Stimulated activated effector memory CD8-positive, alpha-beta T cell treated with anti-CD3 and anti-CD28 coated beads, Interleukin-12 subunit alpha, Interleukin-12 subunit beta, amount 100 ng/mL, for 72 hours (primary cell): ENCODE results near the gene RUNX2.

Experiments
- ATAC-seq: fragments of 150-1000 bp; cut with Tn5 transposase; 2 replicates; pipeline ENCODE4 v1.10.0; 2021
- DNase-seq, 2 donors: peaks; one replicate each; pipeline ENCODE4 v3.0.0; 2021 to 2022; ENCODE audit warnings: low spot score in 2 of 2
- H3K27ac Mint-ChIP-seq: one replicate; pipeline ENCODE4 v1.8.0; 2022; ENCODE audit warnings: mild to moderate bottlenecking, mixed read lengths
- H3K36me3 Mint-ChIP-seq: one replicate; pipeline ENCODE4 v1.8.0; 2022; ENCODE audit warnings: mild to moderate bottlenecking, mixed read lengths
- H3K4me1 Mint-ChIP-seq: one replicate; pipeline ENCODE4 v1.8.0; 2022; ENCODE audit warnings: mixed read lengths
- H3K4me3 Mint-ChIP-seq: one replicate; pipeline ENCODE4 v1.8.0; 2022; ENCODE audit warnings: mild to moderate bottlenecking, mixed read lengths
- H3K9me3 Mint-ChIP-seq: one replicate; pipeline ENCODE4 v1.8.0; 2022; ENCODE audit warnings: mixed read lengths

Gene RUNX2

DNA sequence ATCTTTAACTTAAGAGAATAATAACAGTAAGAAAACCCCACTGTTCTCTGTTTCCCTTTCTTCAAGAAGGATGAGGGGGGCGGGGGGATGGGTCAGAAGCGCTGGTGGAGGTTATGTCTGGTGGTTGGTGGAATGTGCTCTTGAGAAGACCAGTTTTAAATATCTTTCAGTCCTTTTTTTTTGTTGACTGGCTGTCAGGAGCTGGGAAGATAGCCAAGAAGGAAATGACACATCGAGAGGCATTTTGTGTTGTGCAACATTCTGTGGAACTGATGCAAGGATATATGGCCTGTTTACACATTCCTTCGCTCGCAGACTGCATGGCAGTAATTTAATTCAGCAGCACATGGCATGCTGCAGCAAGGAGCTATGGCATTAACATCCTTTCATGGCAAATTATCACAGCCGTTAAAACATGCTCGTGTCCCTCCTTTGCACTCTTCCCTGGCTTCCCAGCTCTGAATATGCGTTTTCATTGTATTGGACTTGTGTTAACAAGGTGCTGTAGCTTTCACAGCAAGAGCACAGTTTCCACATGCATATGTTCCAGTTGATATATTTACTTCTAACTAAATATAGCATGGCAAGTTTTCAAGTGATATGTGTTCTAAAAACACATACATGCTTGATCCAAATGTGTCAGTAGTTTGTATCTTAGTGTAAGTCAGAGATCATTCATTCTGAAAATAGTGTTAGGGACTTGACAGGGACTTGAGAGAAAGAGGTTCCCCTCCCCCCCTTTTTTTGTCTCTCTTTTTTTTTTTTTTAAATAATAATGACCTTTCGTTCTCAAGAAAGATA is 117.8 kb downstream of the RUNX2 start:
- peak overlapping the region; percentile 55 for H3K4me3 Mint-ChIP-seq
- peaks cover 92% of the 10 kb centered on the region for H3K4me1 Mint-ChIP-seq
- DNase-seq = no peak
- H3K9me3 Mint-ChIP-seq = no peaks in the 10 kb centered on the region
- ATAC-seq = peak; percentile 57
- H3K27ac Mint-ChIP-seq = peak overlapping the region; percentile 91
- H3K36me3 Mint-ChIP-seq = peaks cover 98% of the 10 kb centered on the region

DNA sequence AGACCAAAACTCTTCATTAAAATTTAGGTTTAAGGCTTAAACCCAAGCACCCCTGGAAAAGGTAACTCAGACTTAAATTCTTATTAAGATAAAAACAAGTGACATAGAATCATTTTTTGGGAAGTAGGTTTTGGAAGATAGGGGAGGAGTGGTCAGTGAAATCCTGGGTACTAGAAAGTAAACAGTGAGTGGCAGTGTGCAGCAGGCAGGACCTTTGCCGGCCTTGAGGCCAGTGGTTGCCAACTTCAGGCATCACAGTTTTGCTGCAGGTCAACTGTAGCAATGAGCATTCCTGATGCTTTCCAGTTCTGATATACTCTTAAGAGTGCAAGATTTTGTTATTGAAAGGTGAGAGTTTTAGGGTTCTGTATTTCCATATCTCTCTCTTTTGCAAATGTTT is 118.9 kb downstream of the RUNX2 start:
- ATAC-seq (no peak), DNase-seq (no peak)
- H3K4me3 Mint-ChIP-seq = no peak overlapping the region
- no peak overlapping the region for H3K27ac Mint-ChIP-seq
- peaks cover 98% of the 10 kb centered on the region for H3K36me3 Mint-ChIP-seq
- H3K9me3 Mint-ChIP-seq = no peaks in the 10 kb centered on the region
- H3K4me1 Mint-ChIP-seq = peaks cover 93% of the 10 kb centered on the region

DNA sequence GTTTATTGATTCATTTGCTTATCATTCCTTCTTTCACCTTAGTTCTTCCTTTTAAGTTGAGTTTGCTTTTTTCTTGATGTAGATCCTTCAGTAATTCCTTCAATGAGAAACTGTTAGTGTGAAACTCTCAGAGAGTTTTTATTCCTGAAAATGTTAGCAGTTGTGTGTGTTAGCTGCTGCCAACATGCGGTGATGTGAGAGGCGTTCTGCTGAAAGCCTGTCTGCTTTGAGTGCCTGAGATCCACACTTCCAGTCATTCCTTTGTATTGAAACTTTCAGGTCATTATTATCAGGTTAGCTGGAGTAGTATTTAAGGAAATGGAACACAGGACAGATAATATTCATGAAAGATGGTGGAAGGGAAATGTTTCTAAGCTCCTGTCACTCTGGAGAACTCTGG is 119.6 kb downstream of the RUNX2 start:
- Mint-ChIP-seq H3K4me1 (peaks cover 92% of the 10 kb centered on the region), H3K36me3 (peaks cover 97% of the 10 kb centered on the region), H3K4me3 (peak overlapping the region; percentile 56), H3K27ac (peak overlapping the region; percentile 86), H3K9me3 (no peaks in the 10 kb centered on the region)
- no peak for DNase-seq
- ATAC-seq = no peak

DNA sequence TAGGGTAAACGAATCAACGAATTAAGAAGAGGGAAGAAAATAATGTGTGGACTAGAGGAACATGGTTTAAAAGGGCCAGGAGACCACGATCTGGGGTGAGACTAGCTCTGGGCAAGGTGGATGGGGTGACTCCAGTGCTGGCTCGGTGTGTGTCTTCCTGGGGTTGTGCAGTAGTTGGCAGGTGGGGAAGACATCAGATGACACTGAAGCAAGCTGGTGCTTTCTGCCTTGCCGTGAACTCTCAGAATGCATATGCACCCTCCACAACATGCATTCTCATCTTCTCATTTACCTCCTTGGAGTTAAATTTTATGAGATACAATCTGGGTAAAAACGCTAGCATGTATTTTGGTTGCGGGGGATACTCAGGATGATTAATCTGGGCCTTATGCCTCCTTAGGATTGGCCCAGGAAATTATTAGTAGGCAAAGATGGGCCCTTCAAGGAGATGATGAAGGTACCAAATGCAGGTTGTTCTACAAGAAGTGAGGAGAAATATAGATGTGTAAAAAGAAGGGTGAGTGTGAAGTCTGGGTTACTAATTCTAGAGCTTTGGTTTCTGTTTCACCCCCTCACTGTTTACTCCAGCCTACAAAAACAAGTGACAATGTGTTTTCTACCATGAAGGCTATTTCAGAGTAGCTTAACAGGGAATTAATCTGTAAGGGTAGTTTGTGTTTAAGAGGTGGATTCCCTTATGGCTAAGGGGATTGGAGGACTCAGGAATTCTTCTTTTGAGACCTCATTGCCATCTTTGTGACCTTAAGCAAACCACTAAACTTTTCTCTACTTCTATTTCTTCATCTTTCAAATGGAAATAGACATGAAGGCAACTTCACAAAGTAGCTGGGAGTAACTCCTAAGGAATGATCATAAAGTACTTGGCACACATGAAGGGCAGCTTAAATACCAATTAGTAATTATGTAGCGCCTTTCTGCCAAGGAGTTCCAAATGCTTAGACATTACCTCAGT is 120.6 kb downstream of the RUNX2 start:
- Mint-ChIP-seq H3K4me1 (peaks cover 92% of the 10 kb centered on the region), H3K27ac (peak overlapping the region; percentile 86), H3K36me3 (peaks cover 87% of the 10 kb centered on the region), H3K9me3 (no peaks in the 10 kb centered on the region), H3K4me3 (peak overlapping the region; percentile 56)
- ATAC-seq = peak; percentile 81
- DNase-seq = no peak

DNA sequence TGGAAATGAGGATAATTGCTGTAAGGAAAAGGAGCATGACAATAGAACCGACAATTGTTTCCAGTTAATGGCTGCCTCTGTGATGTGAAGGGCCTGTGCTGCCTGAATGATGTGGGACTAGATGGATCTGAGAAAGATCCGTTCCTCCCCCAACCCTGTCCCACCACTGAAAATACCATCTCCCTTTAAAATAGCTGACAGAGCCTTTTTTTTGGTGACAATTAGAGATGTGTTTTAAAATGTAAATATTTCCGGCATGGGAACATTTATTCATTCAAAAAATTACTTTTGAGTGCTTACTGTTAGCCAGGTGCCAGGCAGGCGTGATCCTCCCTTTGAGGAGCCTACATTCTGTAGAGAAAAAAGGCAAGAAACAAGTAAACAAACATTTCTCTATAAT is 122.0 kb downstream of the RUNX2 start:
- peak overlapping the region; percentile 14 for H3K27ac Mint-ChIP-seq
- H3K36me3 Mint-ChIP-seq = peaks cover 73% of the 10 kb centered on the region
- ATAC-seq (no peak), DNase-seq (no peak)
- H3K4me3 Mint-ChIP-seq = peak overlapping the region; percentile 14
- H3K4me1 Mint-ChIP-seq = peaks cover 92% of the 10 kb centered on the region
- H3K9me3 Mint-ChIP-seq = no peaks in the 10 kb centered on the region

DNA sequence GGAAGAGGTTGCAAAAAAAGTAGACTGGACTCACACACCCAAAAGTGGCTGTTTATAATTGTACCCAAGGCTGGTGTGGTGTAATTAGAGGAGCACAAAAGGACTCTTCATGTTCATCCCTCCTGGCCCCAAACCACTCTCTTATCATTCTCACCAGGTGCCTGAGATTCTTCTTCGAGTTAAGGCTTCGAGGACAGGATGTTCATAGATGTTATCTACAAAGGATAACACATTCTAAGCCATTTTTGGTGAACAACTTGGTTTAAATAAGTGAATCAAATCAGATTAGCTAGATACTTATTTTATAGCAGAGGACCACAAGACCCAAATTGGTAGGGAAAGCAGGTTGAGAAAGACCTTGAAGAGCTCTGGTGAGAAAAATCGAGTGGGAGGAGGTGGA is 122.7 kb downstream of the RUNX2 start:
- Mint-ChIP-seq H3K36me3 (peaks cover 66% of the 10 kb centered on the region), H3K9me3 (no peaks in the 10 kb centered on the region), H3K4me1 (peaks cover 85% of the 10 kb centered on the region), H3K27ac (peak overlapping the region; percentile 14), H3K4me3 (peak overlapping the region; percentile 14)
- no peak for DNase-seq
- no peak for ATAC-seq

DNA sequence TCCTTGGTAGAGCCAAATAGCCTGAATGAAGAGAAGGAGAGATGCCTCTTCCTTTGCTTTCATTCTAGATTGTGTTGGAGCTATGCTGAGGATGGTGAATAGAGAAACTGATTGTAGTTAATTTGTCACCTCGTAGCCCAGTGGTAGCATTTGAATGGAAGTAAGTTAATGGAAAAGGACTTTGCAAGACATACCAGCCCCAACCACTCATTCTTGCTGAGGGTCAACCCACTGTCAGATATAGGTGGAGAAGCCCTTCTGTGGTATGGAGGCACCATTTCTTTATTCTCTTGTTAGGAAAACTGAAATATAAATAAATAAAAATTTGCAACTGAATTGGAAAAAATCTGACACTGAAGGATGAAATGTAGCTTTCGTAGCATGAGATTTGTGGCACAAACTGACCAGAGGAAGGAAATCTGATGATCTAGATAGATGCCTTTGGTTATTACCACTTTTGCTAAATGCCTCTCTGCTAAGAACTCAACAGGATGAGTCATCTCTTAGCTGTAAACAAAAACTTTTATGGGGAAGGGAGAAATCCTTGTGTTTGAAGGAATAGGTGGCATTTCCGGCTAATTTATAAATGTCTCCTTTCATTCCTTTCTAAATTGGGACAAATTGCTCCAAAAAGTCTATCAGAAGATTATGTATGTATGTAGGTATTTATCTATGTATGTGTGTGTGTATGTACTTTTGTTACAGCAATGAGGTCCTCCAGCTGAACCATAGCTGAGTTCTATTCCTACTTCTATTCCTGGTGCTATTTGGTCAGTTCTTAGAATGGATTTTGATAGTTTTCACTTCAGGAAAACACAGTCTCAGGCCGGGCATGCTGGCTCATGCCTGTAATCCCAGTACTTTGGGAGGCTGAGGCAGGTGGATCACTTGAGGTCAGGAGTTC is 126.1 kb downstream of the RUNX2 start:
- H3K9me3 Mint-ChIP-seq = no peaks in the 10 kb centered on the region
- H3K4me1 Mint-ChIP-seq = peaks cover 65% of the 10 kb centered on the region
- no peak for DNase-seq
- peak overlapping the region; percentile 35 for H3K27ac Mint-ChIP-seq
- H3K36me3 Mint-ChIP-seq = peaks cover 33% of the 10 kb centered on the region
- peak; percentile 57 for ATAC-seq
- H3K4me3 Mint-ChIP-seq = no peak overlapping the region

DNA sequence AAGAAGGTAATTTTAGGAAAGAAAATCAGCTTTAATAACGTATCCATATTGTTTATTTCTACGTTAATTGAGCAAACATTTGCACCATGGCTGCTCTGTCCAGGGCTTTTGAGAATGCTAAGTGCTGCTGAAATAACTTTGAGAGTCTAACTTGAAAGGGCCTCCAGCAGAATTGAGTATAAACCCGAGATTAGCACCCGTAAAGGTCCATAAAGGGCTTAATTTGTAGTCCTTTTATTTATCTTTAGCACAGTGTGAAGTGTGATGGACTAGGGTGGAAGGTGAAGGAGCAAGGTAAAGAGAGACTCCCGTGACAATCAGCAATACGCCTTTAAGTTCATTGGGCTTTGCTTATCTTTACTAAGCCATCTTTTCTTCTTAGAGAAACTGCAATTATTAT is 127.3 kb downstream of the RUNX2 start:
- ATAC-seq (no peak), DNase-seq (no peak)
- Mint-ChIP-seq H3K9me3 (no peaks in the 10 kb centered on the region), H3K27ac (no peak overlapping the region), H3K4me1 (peaks cover 57% of the 10 kb centered on the region), H3K36me3 (peaks cover 22% of the 10 kb centered on the region), H3K4me3 (no peak overlapping the region)

DNA sequence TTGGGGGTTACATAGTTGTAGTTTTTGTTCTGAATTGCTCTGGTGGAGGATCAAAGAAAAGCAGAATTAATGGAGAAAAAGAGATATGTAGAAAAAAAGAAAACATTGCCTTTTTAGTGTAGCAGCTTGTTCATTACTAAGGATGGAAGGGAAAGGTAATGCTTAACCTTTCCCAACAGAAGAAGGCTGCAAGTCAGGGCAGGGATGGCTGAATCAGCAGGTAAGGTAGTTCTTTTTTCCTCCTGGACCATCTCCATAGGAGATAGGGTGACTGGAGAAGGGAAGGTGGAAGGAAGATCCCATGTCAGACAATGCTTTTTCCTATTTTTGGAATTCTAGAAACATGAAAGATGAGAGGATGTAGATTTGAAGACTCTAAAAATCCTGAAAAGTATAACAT is 129.0 kb downstream of the RUNX2 start:
- no peak overlapping the region for H3K27ac Mint-ChIP-seq
- peaks cover 5% of the 10 kb centered on the region for H3K36me3 Mint-ChIP-seq
- peaks cover 39% of the 10 kb centered on the region for H3K4me1 Mint-ChIP-seq
- no peaks in the 10 kb centered on the region for H3K9me3 Mint-ChIP-seq
- no peak for DNase-seq
- no peak for ATAC-seq
- H3K4me3 Mint-ChIP-seq = no peak overlapping the region

DNA sequence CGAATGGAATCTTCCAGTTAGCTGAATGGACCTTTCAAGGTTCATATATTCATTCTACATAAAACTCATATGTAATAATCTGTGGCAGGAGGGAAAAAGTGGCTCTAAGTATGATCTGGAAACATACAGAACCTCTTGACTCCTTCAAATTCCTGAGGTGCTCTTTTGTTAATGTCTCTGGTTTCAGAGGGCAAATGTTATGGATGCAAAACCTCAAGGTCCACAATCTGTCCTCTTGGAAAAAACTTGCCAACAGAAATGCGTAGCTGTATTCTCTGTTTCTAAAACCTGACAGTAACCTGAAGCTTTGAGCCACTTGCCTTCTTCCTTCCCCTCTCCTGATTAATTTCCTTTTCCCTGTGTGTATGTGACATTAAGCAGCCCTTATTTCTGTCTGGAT is 130.5 kb downstream of the RUNX2 start:
- Mint-ChIP-seq H3K4me3 (no peak overlapping the region), H3K4me1 (peaks cover 27% of the 10 kb centered on the region), H3K9me3 (no peaks in the 10 kb centered on the region), H3K36me3 (peaks cover 9% of the 10 kb centered on the region), H3K27ac (no peak overlapping the region)
- DNase-seq = no peak
- ATAC-seq = no peak

DNA sequence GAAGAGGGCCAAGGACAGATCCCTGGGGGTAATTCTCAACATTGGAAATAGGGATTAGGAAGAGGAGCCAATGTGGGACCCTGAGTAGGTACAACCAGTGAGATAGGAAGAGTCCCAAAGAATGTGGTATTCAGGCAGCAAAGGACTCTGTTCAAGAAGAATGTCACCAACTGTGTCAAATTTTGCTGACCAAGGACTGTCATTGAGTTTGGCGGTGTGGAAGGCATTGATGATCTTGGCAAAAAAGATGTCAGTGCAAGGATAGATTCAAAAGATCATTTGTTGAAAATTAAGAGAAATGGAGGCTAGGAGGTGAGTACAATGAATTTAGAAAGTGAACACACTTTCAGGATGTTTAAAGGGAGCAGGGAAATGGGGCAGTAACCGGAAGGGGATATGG is 132.0 kb downstream of the RUNX2 start:
- Mint-ChIP-seq H3K4me3 (no peak overlapping the region), H3K27ac (no peak overlapping the region), H3K9me3 (no peaks in the 10 kb centered on the region), H3K36me3 (peaks cover 15% of the 10 kb centered on the region), H3K4me1 (peaks cover 15% of the 10 kb centered on the region)
- ATAC-seq (no peak), DNase-seq (no peak)

DNA sequence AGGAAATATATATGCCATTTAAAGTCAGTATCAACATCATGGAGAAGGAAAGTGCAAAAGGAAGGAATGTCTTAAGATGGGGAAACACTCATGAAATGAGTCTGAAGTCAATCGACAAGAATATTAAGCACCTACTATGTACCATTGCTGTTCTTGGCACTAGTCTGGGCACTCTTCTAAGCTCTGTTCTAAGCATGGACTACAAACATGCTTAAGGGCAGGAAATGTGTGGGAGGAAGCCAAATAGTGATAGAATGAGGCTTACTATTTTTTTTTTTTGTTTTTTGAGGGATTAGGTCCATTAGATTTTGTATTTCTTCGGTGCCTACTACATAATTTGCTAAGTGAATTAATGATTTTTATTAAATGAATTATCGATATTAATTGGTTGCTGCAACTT is 133.4 kb downstream of the RUNX2 start:
- DNase-seq (no peak), ATAC-seq (peak; percentile 66)
- H3K36me3 Mint-ChIP-seq = peaks cover 27% of the 10 kb centered on the region
- H3K27ac Mint-ChIP-seq = no peak overlapping the region
- no peaks in the 10 kb centered on the region for H3K9me3 Mint-ChIP-seq
- H3K4me1 Mint-ChIP-seq = peaks cover 13% of the 10 kb centered on the region
- no peak overlapping the region for H3K4me3 Mint-ChIP-seq

DNA sequence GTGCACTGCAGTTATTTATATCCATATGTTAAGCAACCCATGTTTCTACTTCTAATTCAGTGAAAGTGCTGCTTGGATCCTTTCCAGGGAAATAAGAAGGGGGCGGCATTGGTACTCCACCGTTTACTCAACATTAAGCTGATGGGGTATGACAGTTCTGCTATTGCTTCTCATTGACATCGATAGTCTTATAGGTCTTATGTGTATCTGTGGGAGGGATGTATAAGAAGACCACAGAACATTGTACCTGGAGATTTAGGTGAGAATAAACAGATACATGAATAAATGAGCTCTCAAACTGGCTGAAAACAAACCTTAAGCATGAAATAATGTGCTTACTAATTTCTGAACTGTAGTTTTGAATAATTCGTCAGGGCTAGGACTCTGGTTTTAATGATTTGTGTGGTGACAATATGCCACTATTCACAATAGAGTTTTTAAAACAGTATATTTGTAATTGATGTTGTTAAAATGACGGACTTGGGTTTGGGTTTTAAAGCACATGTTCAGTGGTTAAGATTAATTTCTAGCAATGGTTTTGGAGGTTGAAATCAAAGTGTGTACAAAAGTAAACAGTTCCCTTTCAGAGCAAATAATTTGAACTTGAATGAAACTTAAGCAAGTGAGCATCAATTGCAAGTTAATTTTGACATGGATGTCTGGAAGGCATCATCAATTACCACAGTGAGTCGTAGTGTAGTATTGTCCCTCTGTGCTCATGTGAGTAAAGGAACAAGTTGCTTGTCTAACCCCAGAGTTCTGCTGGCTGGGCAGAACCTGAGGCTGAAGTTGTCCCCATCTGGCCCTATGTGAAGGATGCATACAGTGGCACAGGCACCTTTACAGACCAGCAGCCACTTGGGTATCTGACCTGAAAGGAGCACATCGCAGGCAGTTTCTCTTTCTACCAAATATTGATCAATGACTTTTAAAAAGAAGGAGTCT is 134.3 kb downstream of the RUNX2 start:
- peak overlapping the region; percentile 27 for H3K27ac Mint-ChIP-seq
- ATAC-seq (peak; percentile 73), DNase-seq (no peak)
- peaks cover 37% of the 10 kb centered on the region for H3K36me3 Mint-ChIP-seq
- peaks cover 5% of the 10 kb centered on the region for H3K4me1 Mint-ChIP-seq
- no peaks in the 10 kb centered on the region for H3K9me3 Mint-ChIP-seq
- H3K4me3 Mint-ChIP-seq = no peak overlapping the region

DNA sequence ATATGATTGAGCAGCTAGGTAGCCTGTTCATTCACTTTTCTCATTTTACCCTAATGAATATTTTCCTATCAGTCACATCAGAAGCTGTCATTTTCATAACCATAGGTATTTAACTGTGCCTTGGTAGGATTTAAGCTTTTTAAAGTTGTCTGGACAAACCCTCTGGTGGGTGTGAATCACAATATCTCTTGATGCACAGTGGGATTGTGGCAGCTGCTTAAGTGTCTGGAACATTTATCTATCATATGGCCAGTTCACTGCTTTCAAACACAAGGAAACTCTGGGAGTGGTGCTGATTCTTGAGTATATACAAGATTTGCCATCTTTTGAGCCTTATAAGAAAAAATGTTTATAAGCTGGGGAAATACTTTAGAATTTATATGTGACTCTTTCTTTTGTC is 136.6 kb downstream of the RUNX2 start:
- Mint-ChIP-seq H3K9me3 (no peaks in the 10 kb centered on the region), H3K36me3 (peaks cover 56% of the 10 kb centered on the region), H3K4me3 (no peak overlapping the region), H3K27ac (no peak overlapping the region), H3K4me1 (peaks cover 11% of the 10 kb centered on the region)
- DNase-seq = no peak
- ATAC-seq = no peak
